Lower leg skin (tissue), 3 donors: ENCODE measurements around the gene RTF2.

Source experiments
- POLR2A ChIP-seq, 2 donors: fragments of 450-650 bp; IDR thresholded peaks; one replicate each; pipeline ENCODE4 v1.6.1; 2016 to 2017; ENCODE audit warnings: antibody characterized with exemption in 2 of 2, mild to moderate bottlenecking in 1 of 2, moderate library complexity in 1 of 2
- TF ChIP-seq, protein P1 (sequence below), 3 donors: fragments of 450-650 bp; IDR thresholded peaks; one replicate each; pipeline ENCODE4 v1.5.1; 2016; ENCODE audit warnings: antibody characterized with exemption in 3 of 3, mild to moderate bottlenecking in 3 of 3, moderate library complexity in 2 of 3

DNA sequence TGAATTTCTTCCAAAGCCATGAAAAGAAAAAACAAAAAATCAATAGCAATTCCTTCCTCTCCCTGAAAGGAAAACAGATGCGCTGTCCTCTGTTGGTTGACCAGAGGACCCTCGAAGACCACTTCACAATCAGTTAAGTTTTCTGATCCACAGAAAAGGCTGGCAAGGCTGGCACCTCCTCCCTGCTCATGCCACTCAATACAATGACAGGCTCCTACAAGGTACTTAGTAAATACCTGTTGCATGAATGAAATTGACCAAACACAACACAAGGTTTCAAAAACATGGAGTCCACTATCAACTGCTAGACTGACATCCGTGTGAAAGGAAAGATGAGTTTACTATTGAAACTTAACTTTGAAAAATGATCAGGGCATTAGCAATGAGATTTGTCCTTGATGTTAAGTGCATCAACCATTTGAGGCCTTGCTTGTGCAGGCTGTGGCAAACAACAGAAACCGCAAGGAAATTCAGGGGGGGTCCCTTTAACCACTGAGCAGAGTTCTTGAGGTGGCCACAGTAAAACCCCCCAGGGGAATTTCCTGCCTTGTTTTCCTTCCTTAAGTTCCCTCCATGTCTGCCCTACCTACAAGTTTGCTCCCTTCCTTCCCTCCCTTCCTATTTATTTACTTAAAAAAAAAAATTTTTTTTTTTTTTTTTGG, 27.9 kb upstream of the RTF2 start:
- TF ChIP-seq, protein P1, sequence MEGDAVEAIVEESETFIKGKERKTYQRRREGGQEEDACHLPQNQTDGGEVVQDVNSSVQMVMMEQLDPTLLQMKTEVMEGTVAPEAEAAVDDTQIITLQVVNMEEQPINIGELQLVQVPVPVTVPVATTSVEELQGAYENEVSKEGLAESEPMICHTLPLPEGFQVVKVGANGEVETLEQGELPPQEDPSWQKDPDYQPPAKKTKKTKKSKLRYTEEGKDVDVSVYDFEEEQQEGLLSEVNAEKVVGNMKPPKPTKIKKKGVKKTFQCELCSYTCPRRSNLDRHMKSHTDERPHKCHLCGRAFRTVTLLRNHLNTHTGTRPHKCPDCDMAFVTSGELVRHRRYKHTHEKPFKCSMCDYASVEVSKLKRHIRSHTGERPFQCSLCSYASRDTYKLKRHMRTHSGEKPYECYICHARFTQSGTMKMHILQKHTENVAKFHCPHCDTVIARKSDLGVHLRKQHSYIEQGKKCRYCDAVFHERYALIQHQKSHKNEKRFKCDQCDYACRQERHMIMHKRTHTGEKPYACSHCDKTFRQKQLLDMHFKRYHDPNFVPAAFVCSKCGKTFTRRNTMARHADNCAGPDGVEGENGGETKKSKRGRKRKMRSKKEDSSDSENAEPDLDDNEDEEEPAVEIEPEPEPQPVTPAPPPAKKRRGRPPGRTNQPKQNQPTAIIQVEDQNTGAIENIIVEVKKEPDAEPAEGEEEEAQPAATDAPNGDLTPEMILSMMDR (IDR thresholded peaks at IDR 0.05): no peak
- no peak for TF ChIP-seq POLR2A (IDR thresholded peaks at IDR 0.05)
